GM13976 (cell line): ENCODE data around the gene AUH.

Source experiments
- DNase-seq: peaks from one replicate; pipeline ENCODE4 v3.0.0; 2012; ENCODE audit warnings: low spot score
- in situ Hi-C: fragments of 300-500 bp; cut with MboI; formaldehyde crosslinking; loops from one replicate; pipeline ENCODE4 v1.12.0; 2022; ENCODE audit warnings: low sequenced_read_pairs, mixed read lengths, inconsistent platforms; ENCODE audit not compliant: unreplicated experiment
- TF ChIP-seq, protein P1 (sequence below): IDR thresholded peaks from 2 replicates; pipeline ENCODE4 v1.5.1; 2012; ENCODE audit warnings: borderline replicate concordance, mild to moderate bottlenecking; ENCODE audit not compliant: insufficient read depth; ENCODE audit errors: extremely low read depth, missing control alignments, control extremely low read depth

The AUH gene

DNA sequence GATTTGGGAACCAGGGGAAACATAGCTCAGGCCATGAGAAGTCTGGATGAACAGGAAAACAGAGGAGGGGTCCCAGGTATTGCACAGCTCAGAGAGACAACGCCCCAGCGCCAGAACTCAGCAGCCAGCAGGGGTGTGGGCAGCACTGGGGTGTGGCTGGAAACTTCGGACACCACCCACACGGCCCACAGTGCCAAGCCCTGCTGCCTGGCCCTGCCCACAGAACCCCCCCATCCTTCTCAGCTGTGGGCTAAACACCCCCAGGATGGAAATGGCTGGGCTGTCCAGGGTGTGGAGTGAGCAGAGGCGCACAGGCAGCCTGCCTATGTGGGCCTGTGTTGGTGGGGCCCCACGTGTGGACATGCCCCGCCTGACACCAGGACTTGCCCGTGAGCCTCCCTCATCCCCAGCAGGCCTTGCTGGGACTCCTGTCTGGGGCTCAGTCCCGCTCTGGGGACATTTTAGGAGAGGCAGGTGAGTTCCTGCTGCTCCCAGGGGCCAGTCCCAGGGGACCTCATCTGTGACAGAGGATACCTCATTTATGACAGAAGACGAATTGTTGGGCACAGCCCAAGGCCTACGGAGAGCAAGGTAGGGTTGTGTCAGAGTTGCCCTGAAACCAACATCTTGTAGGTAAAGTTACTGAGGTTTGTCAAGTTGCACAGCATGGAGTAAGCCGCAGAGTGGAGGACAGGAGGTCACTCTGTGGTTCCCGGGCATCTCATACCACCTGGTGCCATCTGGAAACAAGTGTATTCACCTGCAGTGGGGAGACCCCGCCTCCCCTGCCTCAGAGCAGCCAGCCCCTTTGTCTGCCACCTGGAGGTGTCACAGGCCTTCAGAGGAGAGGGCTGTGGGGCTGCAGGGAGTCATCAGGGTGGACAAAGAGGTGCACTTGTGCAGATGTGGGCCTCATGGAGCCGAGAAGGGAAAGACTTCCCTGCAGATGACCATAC is 183.2 kb downstream of the AUH start:
- no peak for DNase-seq
- TF ChIP-seq, protein P1, sequence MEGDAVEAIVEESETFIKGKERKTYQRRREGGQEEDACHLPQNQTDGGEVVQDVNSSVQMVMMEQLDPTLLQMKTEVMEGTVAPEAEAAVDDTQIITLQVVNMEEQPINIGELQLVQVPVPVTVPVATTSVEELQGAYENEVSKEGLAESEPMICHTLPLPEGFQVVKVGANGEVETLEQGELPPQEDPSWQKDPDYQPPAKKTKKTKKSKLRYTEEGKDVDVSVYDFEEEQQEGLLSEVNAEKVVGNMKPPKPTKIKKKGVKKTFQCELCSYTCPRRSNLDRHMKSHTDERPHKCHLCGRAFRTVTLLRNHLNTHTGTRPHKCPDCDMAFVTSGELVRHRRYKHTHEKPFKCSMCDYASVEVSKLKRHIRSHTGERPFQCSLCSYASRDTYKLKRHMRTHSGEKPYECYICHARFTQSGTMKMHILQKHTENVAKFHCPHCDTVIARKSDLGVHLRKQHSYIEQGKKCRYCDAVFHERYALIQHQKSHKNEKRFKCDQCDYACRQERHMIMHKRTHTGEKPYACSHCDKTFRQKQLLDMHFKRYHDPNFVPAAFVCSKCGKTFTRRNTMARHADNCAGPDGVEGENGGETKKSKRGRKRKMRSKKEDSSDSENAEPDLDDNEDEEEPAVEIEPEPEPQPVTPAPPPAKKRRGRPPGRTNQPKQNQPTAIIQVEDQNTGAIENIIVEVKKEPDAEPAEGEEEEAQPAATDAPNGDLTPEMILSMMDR, result no peak
- in situ Hi-C loops, result no loop called here

DNA sequence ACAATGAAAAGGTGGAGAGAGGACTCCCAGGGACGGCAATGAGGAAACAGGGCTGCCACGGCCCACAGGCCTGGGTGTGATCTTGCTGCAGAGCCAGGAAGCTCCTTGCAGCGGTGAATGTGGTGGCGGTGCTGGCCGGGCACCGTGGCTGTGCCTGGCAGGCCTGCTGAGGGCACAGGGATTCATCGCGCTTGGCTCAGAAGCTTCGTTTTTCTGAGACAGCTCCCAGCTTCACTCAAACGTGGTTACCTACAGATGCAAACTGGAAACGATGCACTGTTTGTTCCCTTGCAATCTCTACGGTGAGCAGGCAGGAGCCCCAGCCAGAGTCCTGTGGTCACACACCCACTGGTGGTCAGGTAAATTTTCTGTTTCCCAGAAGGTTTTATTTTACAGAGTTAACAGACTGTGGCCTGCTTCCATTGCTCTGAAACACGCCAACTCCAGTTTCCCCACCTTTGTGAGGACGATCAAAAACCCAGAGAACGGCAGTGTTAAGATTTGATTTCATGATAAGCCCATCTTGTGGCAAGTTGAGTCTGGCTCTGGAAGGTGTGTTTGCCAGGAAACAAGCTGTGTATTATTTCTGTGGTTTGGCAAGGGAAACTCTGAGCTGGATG is 183.9 kb downstream of the AUH start:
- in situ Hi-C loops, result no loop called here
- no peak for DNase-seq
- TF ChIP-seq, protein P1, result no peak

- no peak for DNase-seq
- in situ Hi-C loops, result no loop called here
- TF ChIP-seq, protein P1, result no peak
Observed at GRCh38 chr9:91177081-91177480, 184.6 kb downstream of the AUH start.

GRCh38 chr9:91176426-91176825 is 185.3 kb downstream of the AUH start:
- in situ Hi-C loops, result no loop called here
- DNase-seq, result no peak

GRCh38 chr9:91174772-91175171 is 186.9 kb downstream of the AUH start:
- in situ Hi-C loops, result no loop called here
- no peak for DNase-seq
- TF ChIP-seq, protein P1, result no peak

More at GRCh38 chr9:91176426-91176825, 185.3 kb downstream of the AUH start:
- TF ChIP-seq, protein P1, result no peak

DNA sequence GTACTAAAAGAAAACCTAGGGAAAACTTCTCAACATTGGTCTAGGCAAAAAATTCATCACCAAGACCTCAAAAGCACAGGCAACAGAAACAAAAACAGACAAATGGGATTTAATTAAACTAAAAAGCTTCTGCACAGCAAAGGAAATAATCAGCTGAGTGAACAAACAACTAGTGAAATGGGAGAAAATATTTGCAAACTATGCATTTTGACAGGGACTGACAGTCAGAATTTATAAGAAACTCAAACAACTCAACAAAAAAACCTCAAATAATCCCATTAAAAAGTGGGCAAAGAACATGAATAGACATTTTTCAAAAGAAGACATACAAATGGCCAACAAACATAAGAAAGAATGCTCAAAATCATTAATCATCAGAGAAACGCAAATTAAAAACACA is 189.4 kb downstream of the AUH start:
- no peak for DNase-seq
- in situ Hi-C loops, result no loop called here
- TF ChIP-seq, protein P1, result no peak
